GM19452 (cell line): ENCODE measurements around the gene SLC26A1.

Source experiments
- ATAC-seq: cut with Tn5 transposase; IDR thresholded peaks from one replicate; pipeline ENCODE4 v1.9.1; 2021; ENCODE audit not compliant: unreplicated experiment

SLC26A1 gene

GRCh38 chr4:1013225-1014073, 20.2 kb upstream of the SLC26A1 start:
- no peak for ATAC-seq

GRCh38 chr4:1012034-1012739, 19.0 kb upstream of the SLC26A1 start:
- no peak for ATAC-seq

DNA sequence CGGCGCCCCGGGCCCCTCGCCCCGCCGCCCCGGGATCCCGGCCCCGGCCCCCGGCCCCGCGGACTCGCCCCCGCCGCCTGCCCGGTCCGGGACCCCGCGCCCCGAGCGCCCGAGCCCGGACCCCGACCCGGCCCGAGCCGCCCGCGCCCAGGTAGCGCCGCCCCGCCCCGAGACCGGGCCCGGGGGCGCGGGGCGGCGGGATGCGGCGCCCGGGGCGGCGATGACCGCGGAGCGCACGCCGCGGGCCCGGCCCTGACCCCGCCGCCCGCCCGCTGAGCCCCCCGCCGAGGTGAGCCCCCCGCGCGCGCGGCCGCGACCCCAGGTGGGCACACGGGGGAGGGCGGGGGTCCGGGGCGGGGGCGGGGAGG, 18.4 kb upstream of the SLC26A1 start:
- no peak for ATAC-seq

- ATAC-seq, result no peak
Observed at GRCh38 chr4:1011022-1011665, 17.9 kb upstream of the SLC26A1 start, which contains the start of gene FGFRL1. Gene FGFRL1 (plus strand): TSS chr4:1011626. CDS start chr4:1012486, 860 bp downstream.

- ATAC-seq, result no peak
Observed at GRCh38 chr4:1010395-1011021, 17.3 kb upstream of the SLC26A1 start.

DNA sequence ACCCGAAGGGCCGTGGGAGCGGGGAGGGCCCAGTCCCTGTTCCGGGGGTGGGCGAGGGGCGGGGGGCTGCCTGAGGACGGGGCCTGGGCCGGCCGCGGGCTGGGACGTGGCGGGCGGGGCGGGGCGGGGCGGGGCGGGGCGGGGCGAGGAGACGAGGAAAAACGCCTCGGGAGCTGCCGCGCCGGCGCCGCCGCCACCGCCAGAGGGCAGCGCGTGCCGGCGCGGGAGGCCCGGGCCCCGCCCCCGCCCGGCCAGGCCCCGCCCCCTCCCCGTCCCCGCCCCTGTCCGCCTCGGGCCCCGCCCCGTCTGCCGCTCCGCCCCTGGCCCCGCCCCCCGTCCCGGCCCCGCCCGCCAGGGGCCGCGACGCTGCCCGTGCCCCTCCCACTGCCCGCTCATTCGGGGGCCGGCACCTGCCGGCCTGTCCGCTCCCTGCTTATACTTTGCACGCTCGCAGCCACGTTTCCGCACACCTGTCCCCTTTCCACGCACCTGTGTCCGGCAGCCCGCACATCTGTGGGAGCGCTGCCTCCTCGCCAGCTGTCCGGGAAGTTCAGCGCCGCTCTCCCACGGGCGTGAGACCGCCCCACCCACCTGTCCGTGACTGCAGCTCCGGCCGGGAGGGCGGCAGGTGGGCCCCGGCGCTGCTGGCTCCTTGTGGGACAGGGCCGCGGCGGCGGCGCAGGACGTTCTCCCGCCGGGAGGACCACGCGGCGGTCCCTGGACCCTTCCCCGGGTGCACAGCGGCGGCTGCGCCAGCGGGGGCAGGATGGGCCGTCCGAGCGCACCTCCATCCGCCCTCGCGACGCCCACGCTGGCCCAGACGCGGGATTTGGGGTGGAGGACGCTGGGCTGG, 16.6 kb upstream of the SLC26A1 start:
- peak; percentile 40 for ATAC-seq

GRCh38 chr4:1008840-1009541, 15.8 kb upstream of the SLC26A1 start:
- no peak for ATAC-seq

DNA sequence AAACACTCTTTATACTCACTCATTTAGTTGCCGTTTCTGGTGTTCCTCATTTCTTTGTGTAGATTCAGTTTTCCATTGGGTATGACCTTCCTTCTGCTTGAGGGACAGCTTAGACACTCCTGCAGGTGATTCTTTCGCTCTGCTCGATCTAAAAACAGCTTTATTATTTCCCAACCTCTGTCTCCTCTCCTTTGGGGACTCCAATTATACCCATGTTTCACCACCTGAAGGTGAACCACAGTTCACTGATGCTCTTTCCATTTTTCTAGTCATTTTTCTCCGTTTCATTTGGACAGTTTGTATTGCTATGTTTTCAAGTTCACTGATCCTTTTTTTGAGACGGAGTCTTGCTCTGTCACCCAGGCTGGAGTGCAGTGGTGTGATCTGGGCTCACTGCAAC, 13.7 kb upstream of the SLC26A1 start:
- ATAC-seq, result no peak

GRCh38 chr4:1004557-1005485, 11.6 kb upstream of the SLC26A1 start:
- ATAC-seq, result no peak

DNA sequence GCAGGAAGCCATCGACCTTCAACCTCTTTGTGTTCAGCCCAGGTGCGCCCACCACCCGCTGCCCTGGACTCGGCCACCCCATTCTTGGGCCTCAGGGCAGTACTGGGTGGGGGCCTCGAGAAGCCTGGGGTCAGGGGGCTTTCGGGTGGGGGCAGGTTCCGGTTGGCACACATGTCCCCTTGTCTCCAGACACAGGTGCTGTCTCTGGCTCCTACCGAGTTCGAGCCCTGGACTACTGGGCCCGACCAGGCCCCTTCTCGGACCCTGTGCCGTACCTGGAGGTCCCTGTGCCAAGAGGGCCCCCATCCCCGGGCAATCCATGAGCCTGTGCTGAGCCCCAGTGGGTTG, 10.8 kb upstream of the SLC26A1 start:
- ATAC-seq, result no peak

GRCh38 chr4:1003271-1004070, 10.3 kb upstream of the SLC26A1 start:
- ATAC-seq, result no peak

DNA sequence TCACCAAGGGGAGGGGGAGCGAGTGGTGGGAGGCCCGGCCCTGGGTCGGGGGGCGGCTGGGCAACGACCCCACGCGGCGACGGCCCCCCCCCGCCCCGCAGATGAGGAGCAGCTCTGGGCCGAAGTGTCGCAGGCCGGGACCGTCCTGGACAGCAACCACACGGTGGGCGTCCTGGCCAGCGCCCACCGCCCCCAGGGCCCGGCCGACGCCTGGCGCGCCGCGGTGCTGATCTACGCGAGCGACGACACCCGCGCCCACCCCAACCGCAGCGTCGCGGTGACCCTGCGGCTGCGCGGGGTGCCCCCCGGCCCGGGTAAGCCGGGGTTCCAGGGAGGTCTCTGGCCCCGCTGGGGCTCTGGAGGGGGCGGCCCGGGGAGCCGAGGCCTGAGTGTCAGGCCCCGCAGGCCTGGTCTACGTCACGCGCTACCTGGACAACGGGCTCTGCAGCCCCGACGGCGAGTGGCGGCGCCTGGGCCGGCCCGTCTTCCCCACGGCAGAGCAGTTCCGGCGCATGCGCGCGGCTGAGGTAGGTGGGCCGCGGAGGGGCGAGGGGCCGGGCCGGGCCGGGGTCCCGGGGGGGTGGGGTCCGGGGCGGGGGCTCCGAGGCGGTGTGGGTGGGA, 9.5 kb upstream of the SLC26A1 start:
- ATAC-seq, result no peak

GRCh38 chr4:1002131-1002630, 9.0 kb upstream of the SLC26A1 start:
- no peak for ATAC-seq

GRCh38 chr4:1001561-1002130, 8.4 kb upstream of the SLC26A1 start:
- ATAC-seq, result no peak

DNA sequence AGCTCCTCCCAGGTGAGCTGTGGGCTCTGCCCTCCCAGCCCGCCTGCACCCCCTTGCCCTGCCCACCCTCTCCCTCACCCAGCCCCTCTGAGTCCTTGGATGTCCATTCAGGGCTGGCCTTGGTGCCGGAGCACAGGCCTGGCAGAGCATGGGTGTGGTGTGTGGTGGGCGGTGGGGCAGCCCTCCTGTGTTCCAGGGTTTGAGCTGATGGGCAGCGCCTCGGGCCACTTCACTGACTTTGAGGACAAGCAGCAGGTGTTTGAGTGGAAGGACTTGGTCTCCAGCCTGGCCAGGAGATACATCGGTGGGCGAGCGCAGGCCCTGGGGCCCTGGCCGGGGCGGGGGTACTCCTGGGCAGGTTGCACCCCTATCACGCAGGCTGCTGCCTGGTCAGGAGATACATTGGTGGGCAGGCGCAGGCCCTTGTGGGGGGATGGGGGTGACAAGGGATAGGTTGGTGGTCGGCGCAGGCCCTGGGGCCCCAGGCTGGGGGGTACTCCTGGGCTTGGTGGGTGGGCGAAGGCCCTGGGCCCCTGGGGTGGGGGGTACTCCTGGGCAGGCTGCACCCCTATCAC, 7.6 kb upstream of the SLC26A1 start:
- ATAC-seq, result no peak

- ATAC-seq, result no peak
Observed at GRCh38 chr4:999882-1000425, 6.8 kb upstream of the SLC26A1 start.
